Measurements from ENCODE around the gene PRND. TPM values are rescaled to one million over a fixed set of nuclear protein-coding genes. Genes with fewer than 3 reads are reported as not detected.
"Not testable (repeated sequence)": the region's sequence is repeated elsewhere in the genome, so short reads cannot be mapped to it uniquely, and the experiment has no call there.

The PRND gene
- total RNA-seq: not detected

GRCh38 chr20:4721719-4722118 lies at the start of gene PRND:
Gene PRND (plus strand): TSS chr20:4721909. CDS start chr20:4724552, 2,643 bp downstream.
- no peak for DNase-seq (ENCODE audit: low spot score)

- DNase-seq (ENCODE audit: low spot score): no peak
Observed at GRCh38 chr20:4672948-4673347, 48.8 kb upstream of the PRND start.

GRCh38 chr20:4673371-4674001 lies 48.2 kb upstream of the PRND start:
- no peak for DNase-seq (ENCODE audit: low spot score)

GRCh38 chr20:4674672-4675071 lies 47.0 kb upstream of the PRND start:
- no peak for DNase-seq (ENCODE audit: low spot score)

DNA sequence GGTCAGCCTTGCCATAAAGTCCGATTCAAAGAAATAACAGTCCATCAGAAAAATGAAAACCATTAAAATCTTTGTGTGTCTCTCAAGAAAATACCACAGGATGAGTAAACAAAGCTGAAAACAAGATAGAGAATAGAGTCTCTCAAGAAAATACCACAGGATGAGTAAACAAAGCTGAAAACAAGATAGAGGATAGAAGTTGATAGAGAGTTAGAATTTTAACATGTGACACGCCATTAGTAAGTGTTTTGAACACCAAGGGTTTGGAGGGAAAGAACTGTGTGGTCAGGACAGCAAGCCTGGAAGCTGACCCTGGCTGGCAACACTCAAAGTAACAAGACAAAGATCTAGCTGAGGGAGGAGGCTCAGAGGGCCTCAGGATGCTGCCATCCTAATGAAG lies 43.9 kb upstream of the PRND start:
- DNase-seq (ENCODE audit: low spot score): no peak

GRCh38 chr20:4681401-4681800 lies 40.3 kb upstream of the PRND start:
- DNase-seq (ENCODE audit: low spot score): no peak

DNA sequence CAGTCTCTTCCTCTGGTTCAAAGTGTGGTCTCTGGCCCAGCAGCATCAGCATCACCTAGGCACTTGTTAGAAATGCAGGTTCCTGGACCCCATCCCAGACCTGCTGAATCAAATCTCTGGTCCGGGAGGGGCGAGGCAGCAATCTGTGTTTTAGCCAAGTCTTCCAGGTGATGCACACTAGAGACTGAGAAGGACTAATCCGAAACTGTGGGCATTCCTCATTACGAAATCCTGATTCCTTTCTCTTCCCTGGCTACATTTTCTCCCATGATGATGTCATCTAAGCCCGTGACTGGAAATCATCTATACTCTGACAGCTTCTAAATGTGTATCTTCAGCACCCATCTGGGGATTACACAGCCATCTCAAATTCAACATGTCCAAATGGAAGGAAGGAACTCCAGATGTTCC lies 39.7 kb upstream of the PRND start:
- no peak for DNase-seq (ENCODE audit: low spot score)

GRCh38 chr20:4682682-4683081 lies 39.0 kb upstream of the PRND start:
- DNase-seq (ENCODE audit: low spot score): no peak

DNA sequence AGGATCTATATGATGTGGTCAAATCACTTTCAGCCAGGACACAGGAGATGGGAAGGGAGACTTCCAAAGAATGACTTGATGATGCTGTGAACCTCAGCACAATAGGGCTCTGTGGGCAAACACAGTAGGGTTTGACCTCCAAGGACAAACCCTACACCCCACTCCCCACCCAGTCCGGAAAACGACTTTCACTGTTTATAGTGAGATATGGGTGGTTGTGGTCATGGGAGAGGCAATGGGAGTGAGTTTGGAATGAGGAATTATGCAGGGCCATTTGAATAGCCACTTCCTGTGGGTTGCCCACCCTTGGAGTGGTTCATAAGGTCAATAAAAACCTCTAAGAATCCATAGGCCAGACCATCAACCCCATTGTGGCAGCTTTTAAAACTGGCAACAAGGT lies 38.4 kb upstream of the PRND start:
- no peak for DNase-seq (ENCODE audit: low spot score)

DNA sequence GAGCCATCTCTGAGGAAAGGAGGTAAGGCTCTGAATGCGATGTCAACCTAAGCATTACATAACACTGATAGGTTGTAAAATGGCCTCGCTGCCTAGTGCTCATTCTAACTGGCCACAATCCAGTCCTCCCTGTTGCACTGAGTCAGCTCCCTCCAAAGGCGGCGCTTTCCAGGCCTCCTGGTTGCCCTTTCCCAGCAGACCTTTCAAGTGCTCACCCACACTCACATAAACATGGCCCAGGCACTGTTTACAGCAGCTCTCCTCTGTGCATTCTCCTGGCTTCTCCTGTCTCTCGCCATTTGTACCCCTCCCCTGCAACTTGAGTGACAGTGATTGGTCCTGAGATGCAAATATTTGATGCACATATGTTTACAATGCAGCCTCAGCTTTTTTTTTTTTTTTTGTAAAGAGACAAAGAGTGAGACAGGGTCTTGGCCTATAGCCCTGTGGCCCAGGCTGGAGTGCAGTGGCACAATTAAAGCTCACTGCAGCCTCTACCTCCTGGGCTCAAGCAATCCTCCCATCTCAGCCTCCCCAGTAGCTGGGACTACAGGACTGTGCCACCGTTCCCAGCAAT lies 36.8 kb upstream of the PRND start:
- DNase-seq (ENCODE audit: low spot score): no peak

GRCh38 chr20:4685923-4686221 lies 35.8 kb upstream of the PRND start:
- DNase-seq (ENCODE audit: low spot score): no peak

DNA sequence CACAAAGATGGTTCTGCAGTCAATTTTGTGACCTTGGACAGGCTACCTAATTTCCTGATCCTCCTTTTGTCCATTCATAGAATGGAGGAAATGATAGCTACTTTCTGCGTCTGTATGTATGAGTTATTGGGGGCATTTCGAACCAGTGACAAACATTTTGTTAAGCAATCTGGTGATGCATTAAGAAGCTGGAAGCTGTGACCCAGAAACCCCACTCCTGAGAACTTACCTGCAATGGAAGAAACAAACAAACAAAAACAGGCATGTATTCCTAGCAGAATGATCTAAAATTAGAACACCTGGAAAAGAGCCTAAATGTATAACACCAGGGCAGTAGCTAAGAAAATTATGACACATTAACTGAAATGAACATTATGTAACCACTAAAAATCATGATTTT lies 33.4 kb upstream of the PRND start:
- DNase-seq (ENCODE audit: low spot score): no peak

DNA sequence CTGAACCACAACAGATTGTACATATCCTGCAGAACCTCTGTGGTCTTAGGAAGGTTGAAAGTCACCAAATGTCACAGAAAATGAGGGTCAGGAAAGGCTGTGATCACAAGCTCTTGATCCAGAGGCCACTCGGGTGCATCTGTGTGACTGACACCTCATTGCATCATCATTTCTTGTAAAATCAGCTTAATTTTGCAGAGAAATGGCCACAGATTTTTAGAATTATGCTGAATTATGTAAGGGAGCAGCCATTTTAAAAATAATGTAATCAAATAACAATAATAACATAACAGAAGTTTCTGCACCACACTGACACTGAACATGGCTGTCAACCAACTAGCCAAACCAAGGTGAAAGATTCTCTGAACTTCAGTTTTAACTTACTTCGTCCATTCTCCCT lies 32.5 kb upstream of the PRND start:
- no peak for DNase-seq (ENCODE audit: low spot score)

- DNase-seq (ENCODE audit: low spot score): no peak
Observed at GRCh38 chr20:4691753-4692152, 30.0 kb upstream of the PRND start.

GRCh38 chr20:4694076-4694475 lies 27.6 kb upstream of the PRND start:
- no peak for DNase-seq (ENCODE audit: low spot score)

DNA sequence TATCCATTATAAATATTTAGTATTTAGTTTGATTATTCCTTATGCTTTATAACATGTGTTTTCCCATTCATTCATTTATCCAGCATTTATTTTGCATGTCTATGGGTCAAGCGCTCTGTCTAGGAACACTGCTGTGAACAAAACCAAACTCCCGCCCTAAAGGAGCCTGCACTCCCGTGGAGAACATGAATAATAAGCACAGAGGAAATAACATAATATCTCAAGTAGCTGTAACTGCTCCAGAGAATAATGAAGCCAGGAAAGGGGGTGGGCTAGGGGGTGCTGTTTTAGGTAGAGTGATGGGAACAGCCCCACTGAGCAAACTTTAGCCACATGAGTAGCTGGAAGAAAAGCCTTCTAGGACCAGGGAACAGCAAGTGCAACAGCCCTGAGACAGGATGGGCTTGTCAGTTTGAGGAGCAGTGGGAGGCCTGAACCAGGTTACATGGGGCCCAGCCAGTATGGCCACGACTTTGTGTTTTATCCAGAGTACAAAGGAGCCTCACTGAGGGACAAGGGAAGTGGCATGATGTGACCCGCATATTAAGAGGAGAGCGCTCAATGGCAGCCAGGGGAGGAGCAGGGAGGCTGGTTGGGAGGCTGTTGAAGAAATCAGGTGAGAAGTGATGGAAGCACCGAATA lies 24.4 kb upstream of the PRND start:
- DNase-seq (ENCODE audit: low spot score): no peak

DNA sequence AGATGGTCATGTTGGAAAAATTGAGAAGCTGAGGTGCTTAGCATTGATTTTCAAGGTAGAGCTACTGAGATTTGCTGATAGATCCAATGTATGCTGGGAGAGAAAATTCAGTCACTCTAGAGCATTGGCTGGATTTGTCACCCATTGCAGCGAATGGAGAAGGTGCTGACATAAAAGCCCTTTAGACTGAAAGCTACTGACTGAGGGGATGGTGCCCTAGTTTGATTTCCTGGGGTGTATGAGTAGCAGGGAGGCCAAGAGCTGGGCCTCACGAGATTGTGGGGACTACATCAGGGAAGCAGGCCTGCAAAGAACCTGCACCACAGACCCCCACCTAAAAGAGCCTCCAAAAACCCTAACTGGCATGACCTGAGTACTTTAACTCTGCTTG lies 23.9 kb upstream of the PRND start:
- DNase-seq (ENCODE audit: low spot score): no peak

GRCh38 chr20:4699216-4699615 lies 22.5 kb upstream of the PRND start:
- DNase-seq (ENCODE audit: low spot score): no peak

- DNase-seq (ENCODE audit: low spot score): no peak
Observed at GRCh38 chr20:4699957-4700356, 21.8 kb upstream of the PRND start.

DNA sequence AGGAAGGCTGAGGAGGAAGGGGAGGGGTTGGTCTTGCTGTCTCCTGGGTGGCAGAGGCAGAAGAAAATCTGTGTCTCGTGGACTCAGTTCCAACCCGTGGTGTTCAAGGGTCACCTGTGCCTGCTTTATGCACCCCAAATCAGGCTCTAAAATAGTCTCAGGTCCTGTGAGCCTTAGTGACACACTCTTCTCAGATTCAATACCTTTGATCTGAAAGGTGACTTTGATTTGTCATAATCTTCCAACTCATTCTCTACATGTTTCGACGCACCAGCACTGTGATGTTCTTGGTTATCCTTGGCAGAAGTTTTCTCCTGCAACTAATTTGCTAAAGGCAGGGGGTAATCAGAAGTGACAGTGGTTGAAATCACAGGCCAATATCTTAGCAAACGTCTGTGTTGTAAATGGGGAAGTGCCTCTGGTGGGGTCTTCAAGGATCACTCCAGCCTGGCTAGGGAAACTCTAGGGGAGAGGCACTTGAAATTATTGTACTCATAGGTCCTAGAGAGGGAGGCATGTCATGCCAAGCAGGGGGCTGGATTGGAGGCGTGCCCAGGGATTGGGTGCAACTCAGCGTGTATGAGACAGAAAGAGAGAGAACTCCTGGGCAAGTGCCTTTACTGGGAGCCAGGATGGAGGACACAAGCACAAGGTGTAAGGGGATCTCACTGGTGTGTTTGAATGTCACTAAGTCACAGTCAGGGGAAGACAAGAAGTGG lies 19.0 kb upstream of the PRND start:
- DNase-seq (ENCODE audit: low spot score): no peak

GRCh38 chr20:4703281-4703676 lies 18.4 kb upstream of the PRND start:
- no peak for DNase-seq (ENCODE audit: low spot score)

GRCh38 chr20:4706941-4707340 lies 14.8 kb upstream of the PRND start:
- DNase-seq (ENCODE audit: low spot score): not testable (repeated sequence)

DNA sequence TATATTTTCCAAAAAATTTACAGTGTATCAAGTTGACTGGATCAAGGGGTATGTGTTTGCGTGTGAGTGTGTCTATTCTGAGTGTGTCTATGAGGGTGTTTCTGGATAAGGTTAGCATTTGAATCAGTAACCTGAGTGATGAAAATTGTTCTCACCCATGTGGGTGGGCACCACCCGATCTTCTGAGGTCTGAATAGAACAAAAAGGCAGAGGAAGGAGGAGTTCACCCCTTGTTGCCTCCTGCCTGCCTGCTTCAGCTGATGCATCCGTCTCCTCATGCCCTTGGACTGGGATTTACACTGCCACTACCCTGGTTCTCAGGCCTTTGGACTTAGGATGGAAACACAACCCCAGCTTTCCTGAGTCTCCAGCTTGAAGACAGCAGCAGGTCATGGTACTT lies 13.7 kb upstream of the PRND start:
- DNase-seq (ENCODE audit: low spot score): no peak

Measured in mucosa of gallbladder (tissue), 1 donor.